HG02970 (cell line): ENCODE data around the gene ATPAF1.

Experiments used
- ATAC-seq: cut with Tn5 transposase; IDR thresholded peaks from one replicate; pipeline ENCODE4 v1.9.1; 2021; ENCODE audit warnings: mild to moderate bottlenecking, moderate library complexity, moderate number of reproducible peaks; ENCODE audit not compliant: unreplicated experiment, low FRiP score

ATPAF1 gene

GRCh38 chr1:46617833-46618232, 50.3 kb downstream of the ATPAF1 start:
- ATAC-seq, result no peak

- ATAC-seq, result no peak
Measured at GRCh38 chr1:46617108-46617800, 50.9 kb downstream of the ATPAF1 start.

- peak; percentile 70 for ATAC-seq
Measured at GRCh38 chr1:46616277-46617107, 51.7 kb downstream of the ATPAF1 start, which contains the start of gene MOB3C. TSS of gene MOB3C (minus strand) at chr1:46616811. CDS start at chr1:46613321, 3,490 bp downstream.

- ATAC-seq, result no peak
Measured at GRCh38 chr1:46615735-46616134, 52.4 kb downstream of the ATPAF1 start.

GRCh38 chr1:46615088-46615487, 53.1 kb downstream of the ATPAF1 start:
- ATAC-seq, result no peak

GRCh38 chr1:46614604-46614984, 53.6 kb downstream of the ATPAF1 start:
- ATAC-seq, result no peak

- no peak for ATAC-seq
Measured at GRCh38 chr1:46613661-46614603, 54.2 kb downstream of the ATPAF1 start.

- no peak for ATAC-seq
Measured at GRCh38 chr1:46612937-46613660, 55.1 kb downstream of the ATPAF1 start.

- ATAC-seq, result no peak
Measured at GRCh38 chr1:46611691-46612221, 56.4 kb downstream of the ATPAF1 start.

- ATAC-seq, result no peak
Measured at GRCh38 chr1:46607345-46608130, 60.6 kb downstream of the ATPAF1 start.

- ATAC-seq, result no peak
Measured at GRCh38 chr1:46606255-46606965, 61.8 kb downstream of the ATPAF1 start.

- no peak for ATAC-seq
Measured at GRCh38 chr1:46605232-46605631, 62.9 kb downstream of the ATPAF1 start.

GRCh38 chr1:46603858-46604549, 64.2 kb downstream of the ATPAF1 start, which contains the start of gene MKNK1:
TSS of gene MKNK1 (minus strand) at chr1:46604268. CDS start at chr1:46583327, 20,941 bp downstream.
- peak; percentile 96 for ATAC-seq

- ATAC-seq, result no peak
Measured at GRCh38 chr1:46603481-46603857, 64.7 kb downstream of the ATPAF1 start.

- ATAC-seq, result no peak
Measured at GRCh38 chr1:46601257-46602007, 66.7 kb downstream of the ATPAF1 start.

- no peak for ATAC-seq
Measured at GRCh38 chr1:46599059-46599970, 68.8 kb downstream of the ATPAF1 start.
